ENCODE results near the gene EIF3CL.
"Not testable (repeated sequence)": the region's sequence is repeated elsewhere in the genome, so short reads cannot be mapped to it uniquely, and the experiment has no call there.

Gene EIF3CL

DNA sequence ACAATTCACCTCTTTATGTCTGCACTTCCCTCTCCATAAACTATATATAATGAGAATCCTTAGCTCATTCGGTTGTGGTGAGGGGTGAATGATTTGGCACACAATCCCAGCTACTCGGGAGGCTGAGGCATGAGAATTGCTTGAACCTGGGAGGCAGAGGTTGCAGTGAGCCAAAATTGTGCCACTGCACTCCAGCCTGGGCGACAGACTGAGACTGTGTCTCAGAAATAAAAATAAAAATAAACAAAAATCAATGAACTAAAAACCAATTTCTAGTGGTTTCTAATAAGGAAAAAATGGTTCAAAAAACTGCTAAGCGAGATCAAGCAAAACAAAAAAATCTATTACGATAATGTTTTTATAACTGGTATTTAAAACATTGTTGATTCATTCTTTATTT is 40.2 kb downstream of the EIF3CL start, which contains the start of gene NPIPB6:
Gene NPIPB6 (minus strand): TSS at position 101 of the 400 bp plus-strand sequence. CDS start 686 bp downstream, outside the sequence.
- not testable (repeated sequence) for DNase-seq

DNA sequence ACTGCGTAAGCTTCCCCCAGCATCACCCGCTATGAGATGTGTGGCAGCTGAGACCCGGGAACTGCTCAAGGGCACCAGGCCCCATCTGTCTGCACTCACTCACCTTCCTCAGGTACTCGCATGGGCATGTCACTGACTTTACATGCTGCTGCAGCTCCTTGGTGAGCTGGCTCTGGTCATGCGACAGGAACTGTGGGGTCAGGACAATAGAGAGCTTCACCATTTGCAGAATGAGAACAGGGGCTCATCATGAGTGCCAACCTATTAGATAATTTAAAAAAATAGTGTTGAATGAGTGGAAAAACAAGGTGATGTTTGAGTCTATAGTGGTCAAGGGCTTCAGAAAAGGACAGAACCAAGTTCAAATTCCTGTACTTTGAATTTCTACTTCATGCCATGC is 41.0 kb downstream of the EIF3CL start:
- DNase-seq = not testable (repeated sequence)

DNA sequence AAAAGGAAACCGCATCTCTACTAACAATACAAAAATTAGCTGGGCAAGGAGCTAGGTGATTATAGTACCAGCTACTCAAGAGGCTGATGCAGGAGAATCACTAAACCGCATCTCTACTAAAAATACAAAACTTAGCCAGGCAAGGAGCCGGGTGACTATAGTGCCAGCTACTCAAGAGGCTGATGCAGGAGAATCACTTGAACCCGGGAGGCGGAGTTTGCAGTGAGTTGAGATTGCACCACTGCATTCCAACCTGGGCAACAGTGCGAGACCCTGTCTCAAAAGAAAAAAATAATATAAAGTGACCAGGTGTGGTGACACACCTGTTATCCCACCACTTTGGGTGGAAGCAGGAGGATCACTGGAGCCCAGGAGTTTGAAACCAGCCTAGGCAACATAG is 65.4 kb downstream of the EIF3CL start:
- DNase-seq = not testable (repeated sequence)

DNA sequence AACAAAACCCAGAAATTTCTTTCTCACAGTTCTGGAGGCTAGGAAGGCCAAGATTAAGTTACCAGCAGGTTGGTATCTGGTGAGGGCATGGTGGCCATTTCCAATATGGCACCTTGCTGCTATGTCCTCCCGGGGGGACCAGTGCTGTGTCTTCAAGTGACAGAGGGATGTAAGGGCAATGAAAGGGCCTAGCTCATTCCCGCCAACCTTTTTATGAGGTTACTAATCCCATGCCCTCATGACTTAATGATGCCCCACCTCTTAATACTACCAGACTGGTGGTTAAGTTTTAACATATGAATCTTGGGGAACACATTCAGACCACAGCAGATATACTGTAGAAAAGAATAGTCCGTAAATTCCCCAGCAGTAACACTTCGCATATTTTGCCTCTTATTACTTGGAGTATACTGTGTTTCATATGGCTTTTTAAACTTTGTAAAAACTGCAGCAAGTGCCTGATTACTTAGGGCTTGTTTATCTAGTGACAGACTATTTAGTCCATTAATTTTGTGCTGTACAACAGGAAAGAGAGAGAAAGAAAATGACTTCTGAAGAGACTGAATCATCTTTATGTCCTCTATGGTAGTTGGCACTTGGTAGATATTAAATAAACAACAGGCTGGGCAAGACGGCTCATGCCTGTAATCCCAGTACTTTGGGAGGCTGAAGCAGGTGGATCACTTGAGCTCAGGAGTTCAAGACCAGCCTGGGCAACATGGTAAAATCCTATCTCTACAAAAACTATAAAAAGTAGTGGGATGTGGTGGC is 66.5 kb downstream of the EIF3CL start:
- not testable (repeated sequence) for DNase-seq

DNA sequence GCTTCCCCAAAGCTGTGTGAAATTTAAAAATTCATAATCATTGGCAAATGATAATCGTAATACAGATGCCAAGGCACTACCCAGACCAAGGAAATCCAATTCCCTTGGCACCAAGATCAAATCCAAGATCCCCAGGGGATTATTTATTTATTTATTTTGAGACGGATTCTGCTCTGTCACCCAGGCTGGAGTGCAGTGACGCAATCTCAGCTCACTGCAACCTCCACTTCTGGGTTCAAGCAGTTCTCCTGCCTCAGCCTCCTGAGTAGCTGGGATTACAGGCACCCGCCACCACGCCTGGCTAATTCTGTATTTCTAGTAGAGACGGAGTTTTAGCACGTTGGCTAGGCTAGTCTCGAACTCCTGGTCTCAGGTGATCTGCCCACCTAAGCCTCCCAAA is 68.0 kb downstream of the EIF3CL start:
- DNase-seq = not testable (repeated sequence)

GRCh38 chr16:28332632-28333031 is 71.0 kb downstream of the EIF3CL start:
- DNase-seq = not testable (repeated sequence)

DNA sequence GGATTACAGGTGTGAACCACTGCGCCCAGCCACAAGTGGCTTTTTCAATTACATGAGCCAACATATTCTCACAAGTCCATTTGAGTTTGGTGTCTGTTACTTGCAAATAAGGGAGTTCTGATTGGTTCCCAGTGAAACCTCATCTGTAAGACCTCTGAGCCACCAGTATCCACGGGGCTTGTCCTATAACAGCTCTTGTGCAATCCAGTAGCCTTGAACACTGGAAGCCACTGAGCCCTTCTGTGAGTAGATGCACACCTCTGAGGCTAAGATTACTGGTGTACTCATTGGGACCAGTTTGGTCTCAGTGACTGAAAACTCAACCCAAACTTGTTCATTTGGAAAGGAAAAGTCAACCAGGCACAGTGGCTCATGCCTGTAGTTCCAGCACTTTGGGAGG is 72.7 kb downstream of the EIF3CL start:
- DNase-seq = not testable (repeated sequence)

GRCh38 chr16:28330232-28330631 is 73.4 kb downstream of the EIF3CL start:
- DNase-seq = peak in 1 of 2 donors; percentile 25
